Lung (tissue), 12 donors: Measurements from ENCODE around the gene TACC3. TPM values are rescaled to one million over a fixed set of nuclear protein-coding genes. Genes with fewer than 3 reads are reported as not detected.

Experiments
- ATAC-seq: fragments of 200-7000 bp; cut with Tn5 transposase; one replicate; pipeline ENCODE4 v1.9.1; 2020; ENCODE audit warnings: moderate number of reproducible peaks; ENCODE audit not compliant: insufficient read depth, low FRiP score
- DNase-seq, 3 donors: peaks; one replicate each; pipeline ENCODE4 v3.0.0-alpha.2; 2013 to 2017
- H3K27ac ChIP-seq, 2 donors: one replicate each; pipeline ENCODE4 v1.5.1; 2013; ENCODE audit warnings: mild to moderate bottlenecking in 2 of 2, moderate library complexity in 2 of 2, control low read depth in 1 of 2, inconsistent platforms in 1 of 2, low read depth in 1 of 2, low read length in 1 of 2
- H3K27me3 ChIP-seq, 3 donors: one replicate each; pipeline ENCODE4 v1.5.1; 2013; ENCODE audit warnings: low read length in 2 of 3; ENCODE audit not compliant: control insufficient read depth in 3 of 3, insufficient read depth in 3 of 3
- H3K36me3 ChIP-seq, 4 donors: one replicate each; pipeline ENCODE4 v1.5.1; 2013; ENCODE audit warnings: low read length in 4 of 4, mild to moderate bottlenecking in 1 of 4, moderate library complexity in 1 of 4; ENCODE audit not compliant: control insufficient read depth in 4 of 4, insufficient read depth in 4 of 4
- H3K4me1 ChIP-seq, 5 donors: one replicate each; pipeline ENCODE4 v1.5.1; 2013; ENCODE audit warnings: low read length in 5 of 5, mild to moderate bottlenecking in 2 of 5, moderate library complexity in 1 of 5; ENCODE audit not compliant: control insufficient read depth in 5 of 5, insufficient read depth in 5 of 5
- H3K4me3 ChIP-seq: one replicate; pipeline ENCODE4 v1.5.1; 2013; ENCODE audit warnings: mild to moderate bottlenecking, control low read depth, moderate library complexity
- H3K9ac ChIP-seq, 2 donors: one replicate each; pipeline ENCODE4 v1.5.1; 2013; ENCODE audit warnings: low read length in 2 of 2, control low read depth in 1 of 2; ENCODE audit not compliant: insufficient read depth in 1 of 2
- H3K9me3 ChIP-seq, 4 donors: one replicate each; pipeline ENCODE4 v1.5.1; 2013; ENCODE audit warnings: low read length in 3 of 4, mild to moderate bottlenecking in 1 of 4, moderate library complexity in 1 of 4; ENCODE audit not compliant: control insufficient read depth in 4 of 4, insufficient read depth in 3 of 4
- CTCF ChIP-seq: IDR thresholded peaks from 2 replicates; pipeline ENCODE4 v1.5.1; 2012; ENCODE audit warnings: mild to moderate bottlenecking; ENCODE audit errors: control extremely low read depth, extremely low read depth
- WGBS, 2 donors: extraction: QIAGEN DNeasy Blood & Tissue Kit; methylation state at CpG; one replicate each; pipeline ENCODE4 v1.1.7; 2013; 5-methylcytosine and 5-hydroxymethylcytosine counted together
- polyA plus RNA-seq, 2 donors: library from polyadenylated mRNA; stranded (reverse); fragments of 200-250 nt; gene quantifications; one replicate each; pipeline ENCODE4 v1.2.1, GENCODE V29; 2013
- total RNA-seq, 2 donors: library from RNA; depleted of rRNA in 1 of 2; stranded (reverse); fragments of >200 nt in 1 of 2; gene quantifications; one replicate each; pipeline ENCODE4 v1.2.1, GENCODE V29; 2014 to 2021
- donor health status: control.
- donor health status: control.
- donor health status: Bipolar disorder and iron deficiency.
- donor health status: healthy.
- donor health status: DM: yes; HTN: yes; CAD: no.

Gene TACC3
- total and polyA plus RNA-seq, 4 donors = 13.8 to 22.1 (median 18.5) TPM

GRCh38 chr4:1758306-1759121, 37.2 kb downstream of the TACC3 start:
- TF ChIP-seq CTCF = no peak
- no peak for DNase-seq
- no peak overlapping the region for H3K9ac ChIP-seq

GRCh38 chr4:1759170-1759817, 38.0 kb downstream of the TACC3 start:
- DNase-seq = peak in 2 of 3 donors; percentile 49 to 58
- no peaks in the 10 kb centered on the region for H3K27me3 ChIP-seq
- H3K27ac ChIP-seq = peak overlapping the region in 1 of 2 donors; percentile 54
- 79 to 87% methylated on average over 16 to 19 of the region's 19 CpGs for WGBS, 2 donors
- H3K4me3 ChIP-seq = no peak overlapping the region
- no peak for TF ChIP-seq CTCF
- H3K36me3 ChIP-seq = no peaks in the 10 kb centered on the region
- no peak for ATAC-seq
- H3K9ac ChIP-seq = no peak overlapping the region
- H3K4me1 ChIP-seq = peaks cover 0 to 21% (median 18%) of the 10 kb centered on the region in 5 donors
- no peaks in the 10 kb centered on the region for H3K9me3 ChIP-seq

More at GRCh38 chr4:1758306-1759121, 37.2 kb downstream of the TACC3 start:
- Histone ChIP-seq H3K27ac (no peak overlapping the region), H3K27me3 (no peaks in the 10 kb centered on the region), H3K9me3 (no peaks in the 10 kb centered on the region), H3K36me3 (no peaks in the 10 kb centered on the region), H3K4me1 (peaks cover 0 to 18% (median 14%) of the 10 kb centered on the region in 5 donors), H3K4me3 (no peak overlapping the region)
- 91 to 93% methylated on average over 27 of the region's 27 CpGs for WGBS, 2 donors
- no peak for ATAC-seq

- WGBS, 2 donors = 47 to 53% methylated on average over 12 to 13 of the region's 13 CpGs
- H3K9ac ChIP-seq = peak overlapping the region in 1 of 2 donors; percentile 47
- ATAC-seq (no peak), DNase-seq (peak in 2 of 3 donors; percentile 47 to 59)
- H3K27me3 ChIP-seq = no peaks in the 10 kb centered on the region
- no peaks in the 10 kb centered on the region for H3K36me3 ChIP-seq
- no peaks in the 10 kb centered on the region for H3K9me3 ChIP-seq
- H3K27ac ChIP-seq = peak overlapping the region in 1 of 2 donors; percentile 54
- peaks cover 0 to 22% (median 18%) of the 10 kb centered on the region in 5 donors for H3K4me1 ChIP-seq
- TF ChIP-seq CTCF = no peak
- H3K4me3 ChIP-seq = no peak overlapping the region
These were observed 38.5 kb downstream of the TACC3 start for GRCh38 chr4:1759818-1760223.
